ENCODE data around the gene SKA2.

SKA2 gene

DNA sequence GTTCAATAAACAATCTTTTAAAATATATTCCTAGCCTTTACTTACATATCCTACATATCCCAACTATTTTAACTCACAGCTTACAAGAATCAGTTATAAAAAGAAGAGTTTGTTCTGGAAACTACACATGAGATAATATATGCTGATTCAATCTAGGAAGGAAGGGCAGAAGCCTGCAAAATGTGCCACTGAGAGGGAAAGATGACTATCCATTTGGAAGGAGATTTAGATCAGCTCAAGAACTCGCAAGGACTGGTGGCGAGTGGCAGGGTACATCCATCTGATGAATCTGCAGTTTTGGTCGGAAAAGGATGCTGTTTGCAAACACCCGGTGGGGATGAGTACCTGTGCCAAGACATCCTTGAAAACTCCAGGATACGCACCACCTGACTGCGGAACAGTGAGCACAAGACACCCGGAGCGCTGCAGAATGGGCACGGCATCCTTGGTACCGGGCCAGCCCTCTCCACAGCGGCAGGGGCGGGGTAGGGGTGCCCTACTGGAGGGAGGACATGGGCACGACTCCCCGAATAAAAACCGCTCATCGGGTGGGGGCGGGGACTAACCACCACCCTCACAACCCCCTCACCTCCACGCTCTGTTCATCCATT, 49.0 kb downstream of the SKA2 start:
- peaks cover 4% of the 10 kb centered on the region for H3K36me3 ChIP-seq (replicated peaks)
- TF ChIP-seq, protein P1, sequence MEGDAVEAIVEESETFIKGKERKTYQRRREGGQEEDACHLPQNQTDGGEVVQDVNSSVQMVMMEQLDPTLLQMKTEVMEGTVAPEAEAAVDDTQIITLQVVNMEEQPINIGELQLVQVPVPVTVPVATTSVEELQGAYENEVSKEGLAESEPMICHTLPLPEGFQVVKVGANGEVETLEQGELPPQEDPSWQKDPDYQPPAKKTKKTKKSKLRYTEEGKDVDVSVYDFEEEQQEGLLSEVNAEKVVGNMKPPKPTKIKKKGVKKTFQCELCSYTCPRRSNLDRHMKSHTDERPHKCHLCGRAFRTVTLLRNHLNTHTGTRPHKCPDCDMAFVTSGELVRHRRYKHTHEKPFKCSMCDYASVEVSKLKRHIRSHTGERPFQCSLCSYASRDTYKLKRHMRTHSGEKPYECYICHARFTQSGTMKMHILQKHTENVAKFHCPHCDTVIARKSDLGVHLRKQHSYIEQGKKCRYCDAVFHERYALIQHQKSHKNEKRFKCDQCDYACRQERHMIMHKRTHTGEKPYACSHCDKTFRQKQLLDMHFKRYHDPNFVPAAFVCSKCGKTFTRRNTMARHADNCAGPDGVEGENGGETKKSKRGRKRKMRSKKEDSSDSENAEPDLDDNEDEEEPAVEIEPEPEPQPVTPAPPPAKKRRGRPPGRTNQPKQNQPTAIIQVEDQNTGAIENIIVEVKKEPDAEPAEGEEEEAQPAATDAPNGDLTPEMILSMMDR (IDR thresholded peaks at IDR 0.05; ENCODE audit: low read depth, low read length, missing control alignments) = no peak
- H3K4me3 ChIP-seq (ENCODE audit: low read depth, low read length) = peak overlapping the region; percentile 88
- H3K27ac ChIP-seq = peak overlapping the region; percentile 96
- no peaks in the 10 kb centered on the region for H3K27me3 ChIP-seq (replicated peaks)
- in situ Hi-C loops (cut with HindIII; ENCODE audit: low pct_ligation_motif_present, low sequenced_read_pairs) = no loop called here
- DNase-seq = peak; percentile 37

DNA sequence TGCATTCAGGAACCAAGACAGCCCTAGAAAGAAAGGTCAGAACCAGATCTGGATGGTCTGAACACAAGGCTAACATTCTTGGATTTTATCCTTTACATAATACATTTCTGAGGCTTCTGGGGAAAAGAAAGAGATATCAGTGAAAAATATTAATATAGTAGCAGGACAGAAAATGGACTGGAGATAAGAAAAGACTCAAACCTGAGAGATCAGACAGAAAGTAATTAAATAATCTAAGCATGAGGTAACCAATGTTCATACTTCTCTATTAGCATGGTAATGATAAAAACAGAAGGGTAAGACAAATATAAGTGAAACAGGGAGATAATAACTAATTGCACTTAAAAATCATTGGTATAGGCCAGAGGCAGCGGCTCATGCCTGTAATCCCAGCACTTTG, 53.8 kb downstream of the SKA2 start:
- TF ChIP-seq, protein P1 (IDR thresholded peaks at IDR 0.05; ENCODE audit: low read depth, low read length, missing control alignments) = no peak
- peaks cover 10% of the 10 kb centered on the region for H3K36me3 ChIP-seq (replicated peaks)
- no peak for DNase-seq
- no peak overlapping the region for H3K4me3 ChIP-seq (ENCODE audit: low read depth, low read length)
- no peaks in the 10 kb centered on the region for H3K27me3 ChIP-seq (replicated peaks)
- no peak overlapping the region for H3K27ac ChIP-seq
- in situ Hi-C loops (cut with HindIII; ENCODE audit: low pct_ligation_motif_present, low sequenced_read_pairs) = no loop called here

DNA sequence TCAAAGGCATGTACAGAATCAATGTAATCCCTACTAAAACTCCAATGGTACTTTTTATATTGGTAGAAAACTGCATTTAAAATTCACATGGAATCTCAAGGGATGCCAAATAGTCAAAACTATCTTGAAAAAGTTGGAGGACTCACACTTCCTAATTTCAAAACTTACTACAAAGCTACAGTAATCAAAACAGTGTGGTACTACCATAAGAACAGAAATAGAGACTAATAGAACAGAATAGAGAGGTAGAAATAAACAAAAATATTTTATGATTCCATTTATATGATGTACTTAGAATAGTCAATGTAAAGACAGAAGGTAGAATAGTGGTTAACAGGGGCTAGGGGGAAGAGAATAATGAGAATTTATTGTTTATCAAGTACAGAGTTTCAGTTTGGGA, 57.1 kb downstream of the SKA2 start:
- Histone ChIP-seq H3K27ac (no peak overlapping the region), H3K4me3 (ENCODE audit: low read depth, low read length) (no peak overlapping the region), H3K27me3 (replicated peaks) (no peaks in the 10 kb centered on the region), H3K36me3 (replicated peaks) (peaks cover 6% of the 10 kb centered on the region)
- no peak for DNase-seq
- TF ChIP-seq, protein P1 (IDR thresholded peaks at IDR 0.05; ENCODE audit: low read depth, low read length, missing control alignments) = no peak
- in situ Hi-C loops (cut with HindIII; ENCODE audit: low pct_ligation_motif_present, low sequenced_read_pairs) = no loop called here

DNA sequence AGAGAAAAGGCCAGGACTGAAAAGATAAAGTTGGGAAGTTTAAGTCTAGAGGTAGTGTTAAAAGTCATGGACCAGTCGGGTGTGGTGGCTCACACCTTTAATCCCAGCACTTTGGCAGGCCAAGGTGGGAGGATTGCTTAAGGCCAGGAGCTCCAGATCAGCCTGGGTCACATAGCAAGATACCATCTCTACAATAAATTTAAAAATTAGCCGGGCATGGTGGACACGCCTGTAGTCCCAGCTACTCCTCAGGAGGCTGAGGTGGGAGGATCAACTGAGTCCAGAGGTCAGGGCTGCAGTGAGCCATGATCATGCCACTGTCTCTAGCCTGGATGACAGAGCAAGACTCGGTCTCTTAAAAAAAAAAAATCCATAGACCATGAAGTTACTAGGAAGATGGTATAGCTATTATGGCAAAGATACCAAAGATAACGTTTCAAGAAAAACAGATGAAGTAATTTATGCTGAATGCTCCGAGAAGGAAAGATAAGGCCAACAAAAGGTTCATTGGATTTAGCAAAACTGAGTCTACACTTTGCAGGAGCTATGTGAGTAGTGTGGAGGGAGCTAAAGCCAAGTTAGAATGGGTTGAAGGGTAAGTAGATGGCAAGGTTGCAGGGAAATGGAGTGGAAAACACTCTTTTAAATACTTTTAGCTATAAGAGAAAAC, 60.0 kb downstream of the SKA2 start:
- Histone ChIP-seq H3K27me3 (replicated peaks) (no peaks in the 10 kb centered on the region), H3K4me3 (ENCODE audit: low read depth, low read length) (no peak overlapping the region), H3K27ac (peak overlapping the region; percentile 94), H3K36me3 (replicated peaks) (peaks cover 3% of the 10 kb centered on the region)
- DNase-seq = peak; percentile 24
- TF ChIP-seq, protein P1 (IDR thresholded peaks at IDR 0.05; ENCODE audit: low read depth, low read length, missing control alignments) = no peak
- in situ Hi-C loops (cut with HindIII; ENCODE audit: low pct_ligation_motif_present, low sequenced_read_pairs) = no loop called here

DNA sequence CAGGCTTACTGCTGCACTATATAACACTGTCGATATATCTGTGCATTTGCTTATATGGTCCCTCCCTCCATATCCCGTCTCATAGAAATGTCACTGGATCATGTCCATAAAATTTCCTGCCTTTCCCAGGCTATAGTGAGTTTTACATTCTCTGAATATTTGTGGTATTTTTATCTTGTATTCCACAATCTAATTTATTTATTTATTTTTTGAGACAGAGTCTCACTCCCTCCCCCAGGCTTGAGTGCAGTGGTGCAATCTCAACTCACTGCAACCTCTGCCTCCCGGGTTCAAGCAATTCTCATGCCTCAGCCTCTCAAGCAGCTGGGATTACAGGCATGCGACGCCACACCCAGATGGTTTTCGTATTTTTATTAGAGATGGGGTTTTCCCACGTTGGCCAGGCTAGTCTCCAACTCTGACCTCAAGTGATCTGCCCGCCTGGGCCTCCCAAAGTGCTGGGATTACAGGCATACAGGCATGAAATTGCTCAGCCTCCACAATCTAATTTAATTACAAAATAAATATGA, 61.2 kb downstream of the SKA2 start:
- TF ChIP-seq, protein P1 (IDR thresholded peaks at IDR 0.05; ENCODE audit: low read depth, low read length, missing control alignments) = no peak
- Histone ChIP-seq H3K36me3 (replicated peaks) (peaks cover 10% of the 10 kb centered on the region), H3K27me3 (replicated peaks) (no peaks in the 10 kb centered on the region), H3K27ac (peak overlapping the region; percentile 99), H3K4me3 (ENCODE audit: low read depth, low read length) (peak overlapping the region; percentile 12)
- peak; percentile 99 for DNase-seq
- in situ Hi-C loops (cut with HindIII; ENCODE audit: low pct_ligation_motif_present, low sequenced_read_pairs) = no loop called here
